HG03025 (cell line): ENCODE data around the gene CATSPER4.

Experiments
- ATAC-seq: cut with Tn5 transposase; IDR thresholded peaks from one replicate; pipeline ENCODE4 v1.9.1; 2021; ENCODE audit warnings: mild to moderate bottlenecking, moderate library complexity; ENCODE audit not compliant: unreplicated experiment, low FRiP score

CATSPER4 gene

GRCh38 chr1:26234644-26235370, 44.4 kb downstream of the CATSPER4 start:
- ATAC-seq: peak; percentile 2

- ATAC-seq: no peak
Measured at GRCh38 chr1:26237230-26237966, 47.0 kb downstream of the CATSPER4 start.

- ATAC-seq: no peak
Measured at GRCh38 chr1:26239936-26240335, 49.5 kb downstream of the CATSPER4 start.
